SU-DHL-6 (cell line): ENCODE data around the gene RAD51B.

Source experiments
- H2AFZ ChIP-seq: fragments of 200-600 bp; sonication (generic); 2 replicates; pipeline ENCODE4 v1.6.1; 2014; ENCODE audit warnings: low read depth, mild to moderate bottlenecking, moderate library complexity, mixed read lengths, antibody characterized with exemption, low read length; ENCODE audit not compliant: severe bottlenecking
- H3F3A ChIP-seq: fragments of 200-600 bp; shearing (Covaris generic); 2 replicates; pipeline ENCODE4 v1.6.0; 2016; ENCODE audit warnings: antibody characterized with exemption, mild to moderate bottlenecking; ENCODE audit not compliant: insufficient read depth
- H3K27ac ChIP-seq: fragments of 200-600 bp; sonication (generic); 2 replicates; pipeline ENCODE4 v1.5.1; 2016; ENCODE audit warnings: low read depth, mild to moderate bottlenecking, low read length, moderate library complexity, mixed read lengths
- H3K27me3 ChIP-seq: fragments of 200-600 bp; sonication (generic), shearing (Covaris generic); 2 replicates; pipeline ENCODE4 v1.6.0; 2014; ENCODE audit warnings: mild to moderate bottlenecking, low read length
- H3K36me3 ChIP-seq: fragments of 200-600 bp; sonication (generic); 2 replicates; pipeline ENCODE4 v1.6.1; 2014; ENCODE audit warnings: mild to moderate bottlenecking, low read length, mixed read lengths
- H3K4me2 ChIP-seq: fragments of 300-600, 200-600 bp; shearing (Covaris generic), sonication (generic); 2 replicates; pipeline ENCODE4 v1.6.0; 2014; ENCODE audit warnings: low read length, low read depth, mild to moderate bottlenecking; ENCODE audit not compliant: poor library complexity, severe bottlenecking
- H3K4me3 ChIP-seq: fragments of 200-600 bp; sonication (generic); 2 replicates; pipeline ENCODE4 v1.5.1; 2014; ENCODE audit warnings: antibody characterized with exemption, low read length, mild to moderate bottlenecking, mixed read lengths; ENCODE audit not compliant: insufficient read depth, poor library complexity, severe bottlenecking
- H3K79me2 ChIP-seq: fragments of 200-600 bp; sonication (generic); 2 replicates; pipeline ENCODE4 v1.6.1; 2014; ENCODE audit warnings: mild to moderate bottlenecking, low read length, moderate library complexity; ENCODE audit not compliant: insufficient read depth
- H3K9ac ChIP-seq: fragments of 200-600 bp; sonication (generic); 2 replicates; pipeline ENCODE4 v1.7.0; 2014; ENCODE audit warnings: mild to moderate bottlenecking, low read length
- H3K9me2 ChIP-seq: fragments of 200-600 bp; sonication (generic); replicated peaks from 2 replicates; pipeline ENCODE4 v1.6.1; 2014; ENCODE audit warnings: low read length; ENCODE audit not compliant: insufficient read depth
- H3K9me3 ChIP-seq: fragments of 200-600 bp; sonication (generic); 2 replicates; pipeline ENCODE4 v1.6.1; 2014; ENCODE audit warnings: low read length, mixed read lengths; ENCODE audit not compliant: insufficient read depth
- H4K20me1 ChIP-seq: fragments of 200-600 bp; sonication (generic); 2 replicates; pipeline ENCODE4 v1.6.1; 2014; ENCODE audit warnings: low read depth, mild to moderate bottlenecking, antibody characterized with exemption, low read length, moderate library complexity, mixed read lengths
- EZH2phosphoT487 ChIP-seq: fragments of 200-600 bp; sonication (generic), shearing (Covaris generic); conservative IDR thresholded peaks from 2 replicates; pipeline ENCODE4 v1.6.1; 2018; ENCODE audit warnings: mild to moderate bottlenecking, antibody characterized with exemption, low read length, moderate library complexity, mixed read lengths
- TF ChIP-seq, protein P1 (sequence below): fragments of 200-600 bp; sonication (generic); IDR thresholded peaks from one replicate; pipeline ENCODE4 v1.5.1; 2017; ENCODE audit warnings: antibody characterized with exemption, mild to moderate bottlenecking, low read length, moderate library complexity; ENCODE audit not compliant: insufficient read depth, poor library complexity, severe bottlenecking

The RAD51B gene

DNA sequence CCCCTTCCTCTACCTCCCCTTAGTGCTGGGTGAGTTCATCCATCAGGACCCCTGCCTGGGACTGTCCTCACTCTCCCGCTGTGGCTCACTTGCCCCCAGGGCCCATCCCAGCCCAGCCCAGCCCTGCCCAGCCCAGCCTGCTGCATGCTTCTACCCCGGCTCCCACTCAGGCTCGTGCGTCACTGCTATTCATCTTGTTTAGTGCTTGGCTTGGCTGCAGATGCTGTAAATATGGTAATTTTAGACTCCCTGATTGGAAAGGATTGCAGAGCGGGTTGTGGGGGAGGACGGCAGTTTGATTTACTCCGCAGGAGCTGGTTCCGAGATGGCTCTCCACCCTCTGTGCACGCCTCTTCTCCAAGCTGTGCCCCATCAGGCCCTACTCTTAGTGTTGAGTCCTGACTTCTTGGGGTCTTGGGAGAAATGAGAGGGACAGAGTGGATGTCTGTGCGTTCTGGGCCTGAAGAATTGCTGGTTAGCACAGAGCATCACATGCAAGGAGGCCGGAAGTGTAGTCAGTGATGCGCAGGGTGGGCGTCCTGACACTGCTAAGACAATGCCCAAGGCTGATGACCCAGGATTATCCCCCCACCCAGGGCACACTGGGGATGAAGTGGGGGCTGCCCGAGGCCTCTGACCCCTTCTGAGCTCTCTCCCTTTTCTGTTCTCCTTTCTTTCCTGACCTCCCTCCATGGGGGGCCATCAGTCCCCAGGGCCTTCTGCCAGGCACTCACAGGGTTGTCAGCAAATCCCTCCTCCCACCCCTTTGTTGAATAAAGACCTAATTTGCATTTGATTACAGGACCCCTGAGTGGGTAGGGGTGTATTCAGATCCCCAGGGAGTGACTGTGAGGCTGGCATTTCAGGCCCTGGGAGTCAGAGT is 728.9 kb downstream of the RAD51B start:
- Histone ChIP-seq H3K27me3 (no peaks in the 10 kb centered on the region), H4K20me1 (no peaks in the 10 kb centered on the region), H3K27ac (no peak overlapping the region), H3F3A (no peaks in the 10 kb centered on the region), H3K9ac (no peak overlapping the region), H2AFZ (no peak overlapping the region), H3K79me2 (no peaks in the 10 kb centered on the region), H3K4me2 (no peak overlapping the region), H3K4me3 (no peak overlapping the region), H3K9me2 (no peaks in the 10 kb centered on the region), H3K9me3 (no peaks in the 10 kb centered on the region), H3K36me3 (no peaks in the 10 kb centered on the region)
- no peak for TF ChIP-seq EZH2phosphoT487
- TF ChIP-seq, protein P1, sequence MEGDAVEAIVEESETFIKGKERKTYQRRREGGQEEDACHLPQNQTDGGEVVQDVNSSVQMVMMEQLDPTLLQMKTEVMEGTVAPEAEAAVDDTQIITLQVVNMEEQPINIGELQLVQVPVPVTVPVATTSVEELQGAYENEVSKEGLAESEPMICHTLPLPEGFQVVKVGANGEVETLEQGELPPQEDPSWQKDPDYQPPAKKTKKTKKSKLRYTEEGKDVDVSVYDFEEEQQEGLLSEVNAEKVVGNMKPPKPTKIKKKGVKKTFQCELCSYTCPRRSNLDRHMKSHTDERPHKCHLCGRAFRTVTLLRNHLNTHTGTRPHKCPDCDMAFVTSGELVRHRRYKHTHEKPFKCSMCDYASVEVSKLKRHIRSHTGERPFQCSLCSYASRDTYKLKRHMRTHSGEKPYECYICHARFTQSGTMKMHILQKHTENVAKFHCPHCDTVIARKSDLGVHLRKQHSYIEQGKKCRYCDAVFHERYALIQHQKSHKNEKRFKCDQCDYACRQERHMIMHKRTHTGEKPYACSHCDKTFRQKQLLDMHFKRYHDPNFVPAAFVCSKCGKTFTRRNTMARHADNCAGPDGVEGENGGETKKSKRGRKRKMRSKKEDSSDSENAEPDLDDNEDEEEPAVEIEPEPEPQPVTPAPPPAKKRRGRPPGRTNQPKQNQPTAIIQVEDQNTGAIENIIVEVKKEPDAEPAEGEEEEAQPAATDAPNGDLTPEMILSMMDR: no peak

DNA sequence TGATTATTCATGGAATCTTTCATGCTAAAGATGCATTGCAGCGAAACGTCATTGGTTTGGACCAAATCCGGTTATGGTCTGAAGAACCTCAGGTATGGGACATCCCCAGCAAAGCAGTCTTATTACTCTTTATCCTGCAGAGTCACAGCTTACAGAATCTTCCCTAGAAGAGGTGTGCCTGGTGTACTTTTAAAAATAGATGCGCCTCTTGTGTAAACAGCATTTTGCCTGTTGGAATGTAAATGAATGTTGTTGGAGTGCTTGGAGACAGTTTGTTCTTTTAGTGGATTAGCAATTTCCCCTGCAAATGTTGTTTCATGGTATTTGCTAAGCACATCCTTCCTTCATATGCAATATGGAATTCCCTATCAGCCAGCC is 730.7 kb downstream of the RAD51B start:
- Histone ChIP-seq H3K4me2 (no peak overlapping the region), H3K9ac (no peak overlapping the region), H3K9me2 (no peaks in the 10 kb centered on the region), H4K20me1 (no peaks in the 10 kb centered on the region), H3K36me3 (no peaks in the 10 kb centered on the region), H2AFZ (no peak overlapping the region), H3K27me3 (no peaks in the 10 kb centered on the region), H3F3A (no peaks in the 10 kb centered on the region), H3K27ac (no peak overlapping the region), H3K4me3 (no peak overlapping the region), H3K79me2 (no peaks in the 10 kb centered on the region), H3K9me3 (no peaks in the 10 kb centered on the region)
- TF ChIP-seq, protein P1: no peak
- no peak for TF ChIP-seq EZH2phosphoT487

DNA sequence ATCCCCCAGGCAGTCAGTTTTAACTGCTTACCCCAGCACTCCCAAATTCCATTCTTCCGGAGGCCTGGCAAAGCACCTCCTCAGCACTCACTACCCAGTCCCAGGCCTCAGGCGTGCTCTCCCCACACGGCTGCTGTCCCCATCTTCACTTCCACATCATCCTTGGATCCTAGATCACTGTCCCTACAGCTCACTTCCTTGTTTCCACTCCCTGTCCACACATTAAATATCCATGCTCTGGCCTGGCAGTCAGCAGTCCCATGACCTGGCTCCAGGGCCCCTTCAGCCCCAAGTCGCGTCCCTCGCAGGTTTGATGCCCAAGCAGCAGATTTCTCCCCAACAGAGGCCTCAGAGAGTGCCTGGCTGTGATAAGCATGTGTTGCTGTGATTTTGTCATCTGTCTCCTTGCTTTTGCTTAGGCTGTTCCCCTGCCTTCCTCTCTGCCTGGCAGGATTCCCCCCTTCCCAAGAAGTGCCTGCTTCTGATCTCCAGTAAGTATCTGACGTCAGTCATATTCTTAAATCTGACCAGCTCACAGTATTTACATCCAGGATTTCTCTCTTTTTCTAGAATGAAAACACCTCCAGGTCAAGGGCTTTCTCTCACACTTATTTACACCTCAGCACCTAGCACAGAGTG is 731.6 kb downstream of the RAD51B start:
- Histone ChIP-seq H3K27me3 (no peaks in the 10 kb centered on the region), H3K9ac (no peak overlapping the region), H3K27ac (no peak overlapping the region), H2AFZ (no peak overlapping the region), H3K4me2 (no peak overlapping the region), H3F3A (no peaks in the 10 kb centered on the region), H3K79me2 (no peaks in the 10 kb centered on the region), H3K9me2 (no peaks in the 10 kb centered on the region), H3K9me3 (no peaks in the 10 kb centered on the region), H4K20me1 (no peaks in the 10 kb centered on the region), H3K36me3 (no peaks in the 10 kb centered on the region), H3K4me3 (no peak overlapping the region)
- TF ChIP-seq, protein P1: no peak
